GM23338 (cell line): ENCODE measurements around the gene TMEM141. TPM values are rescaled to one million over a fixed set of nuclear protein-coding genes. Genes with fewer than 3 reads are reported as not detected.

Source experiments
- ATAC-seq: fragments of 200-7000 bp; cut with Tn5 transposase; 3 replicates; pipeline ENCODE4 v1.9.1; 2020
- DNase-seq: peaks from one replicate; pipeline ENCODE4 v3.0.0-alpha.2; 2015; ENCODE audit warnings: low spot score
- H2AFZ ChIP-seq: fragments of 200-600 bp; sonication (generic); 2 replicates; pipeline ENCODE4 v1.8.0; 2016; ENCODE audit warnings: antibody characterized with exemption, mild to moderate bottlenecking, moderate library complexity
- H3F3A ChIP-seq: fragments of 200-600 bp; sonication (generic); replicated peaks from 2 replicates; pipeline ENCODE4 v1.8.0; 2017; ENCODE audit warnings: antibody characterized with exemption, mixed run types, low read depth
- H3K27ac ChIP-seq: fragments of 200-600 bp; sonication (generic); 2 replicates; pipeline ENCODE4 v1.6.1; 2016; ENCODE audit warnings: low read depth
- H3K27me3 ChIP-seq: fragments of 200-600 bp; sonication (generic); 2 replicates; pipeline ENCODE4 v1.8.0; 2016; ENCODE audit warnings: mild to moderate bottlenecking, mixed run types, moderate library complexity; ENCODE audit not compliant: insufficient read depth
- H3K36me3 ChIP-seq: fragments of 200-600 bp; sonication (generic); 2 replicates; pipeline ENCODE4 v1.8.0; 2016; ENCODE audit warnings: mild to moderate bottlenecking; ENCODE audit not compliant: insufficient read depth
- H3K4me1 ChIP-seq: fragments of 200-600 bp; sonication (generic); 2 replicates; pipeline ENCODE4 v1.8.0; 2016; ENCODE audit warnings: mild to moderate bottlenecking, moderate library complexity; ENCODE audit not compliant: insufficient read depth
- H3K4me2 ChIP-seq: fragments of 200-600 bp; sonication (generic); 2 replicates; pipeline ENCODE4 v1.7.1; 2017; ENCODE audit warnings: mixed run types
- H3K4me3 ChIP-seq: fragments of 200-600 bp; sonication (generic); 2 replicates; pipeline ENCODE4 v1.6.1; 2016; ENCODE audit warnings: mixed run types
- H3K79me2 ChIP-seq: fragments of 200-600 bp; sonication (generic); replicated peaks from 2 replicates; pipeline ENCODE4 v1.8.0; 2017; ENCODE audit warnings: mild to moderate bottlenecking; ENCODE audit not compliant: insufficient read depth
- H3K9me2 ChIP-seq: fragments of 200-600 bp; sonication (generic); 2 replicates; pipeline ENCODE4 v1.8.0; 2017; ENCODE audit not compliant: insufficient read depth
- H4K20me1 ChIP-seq: fragments of 200-600 bp; sonication (generic); replicated peaks from 2 replicates; pipeline ENCODE4 v1.8.0; 2017; ENCODE audit warnings: mild to moderate bottlenecking; ENCODE audit not compliant: insufficient read depth
- H3K27ac Mint-ChIP-seq: 2 replicates; pipeline ENCODE4 v1.8.0; 2020; ENCODE audit warnings: inconsistent platforms, mild to moderate bottlenecking, moderate library complexity, mixed read lengths
- H3K27me3 Mint-ChIP-seq: 3 replicates; pipeline ENCODE4 v1.8.0; 2022; ENCODE audit warnings: low read depth, mild to moderate bottlenecking, moderate library complexity, mixed read lengths, inconsistent platforms; ENCODE audit not compliant: insufficient read depth, poor library complexity
- H3K36me3 Mint-ChIP-seq: 3 replicates; pipeline ENCODE4 v1.8.0; 2021; ENCODE audit warnings: low read depth, mild to moderate bottlenecking, inconsistent platforms, moderate library complexity, mixed read lengths
- H3K4me1 Mint-ChIP-seq: 3 replicates; pipeline ENCODE4 v1.8.0; 2020; ENCODE audit warnings: mild to moderate bottlenecking, inconsistent platforms, mixed read lengths
- H3K4me3 Mint-ChIP-seq: 3 replicates; pipeline ENCODE4 v1.8.0; 2021; ENCODE audit warnings: moderate library complexity, mild to moderate bottlenecking, inconsistent platforms, mixed read lengths
- H3K9me3 Mint-ChIP-seq: 3 replicates; pipeline ENCODE4 v1.8.0; 2020; ENCODE audit warnings: moderate library complexity, mild to moderate bottlenecking, inconsistent platforms, mixed read lengths
- CTCF ChIP-seq, 2 experiments: fragments of 200-600 bp in 1 of 2; sonication (generic) in 1 of 2; conservative IDR thresholded peaks; 2 replicates each; pipeline versions ENCODE4 v1.5.1 to v1.6.1; 2016 to 2017; ENCODE audit warnings: antibody characterized with exemption in 2 of 2, low read depth in 2 of 2, mild to moderate bottlenecking in 2 of 2, moderate library complexity in 1 of 2
- ETS1 ChIP-seq: IDR thresholded peaks from 2 replicates; pipeline ENCODE4 v1.6.1; 2016; ENCODE audit warnings: antibody characterized with exemption
- EZH2 ChIP-seq: fragments of 200-600 bp; sonication (generic); IDR thresholded peaks from one replicate; pipeline ENCODE4 v1.8.0; 2017; ENCODE audit warnings: antibody characterized with exemption, mild to moderate bottlenecking, low read depth; ENCODE audit not compliant: unreplicated experiment
- EZH2phosphoT487 ChIP-seq: fragments of 200-600 bp; sonication (generic); IDR thresholded peaks from one replicate; pipeline ENCODE4 v1.8.1; 2018; ENCODE audit warnings: antibody characterized with exemption; ENCODE audit not compliant: unreplicated experiment
- JUNB ChIP-seq: IDR thresholded peaks from one replicate; pipeline ENCODE4 v1.6.1; 2016; ENCODE audit warnings: antibody characterized with exemption; ENCODE audit not compliant: unreplicated experiment
- POLR2AphosphoS5 ChIP-seq: IDR thresholded peaks from 2 replicates; pipeline ENCODE4 v1.6.1; 2016; ENCODE audit warnings: antibody characterized with exemption, low read depth
- REST ChIP-seq: IDR thresholded peaks from one replicate; pipeline ENCODE4 v1.6.1; 2018; ENCODE audit warnings: antibody characterized with exemption; ENCODE audit not compliant: unreplicated experiment
- STAT1 ChIP-seq: IDR thresholded peaks from one replicate; pipeline ENCODE4 v1.6.1; 2016; ENCODE audit warnings: antibody characterized with exemption; ENCODE audit not compliant: unreplicated experiment
- polyA plus RNA-seq: library from polyadenylated mRNA; unstranded; fragments of >200 nt; fragmentation: Nextera tagmentation; extraction: Ambion mirVana; gene quantifications from 2 replicates; pipeline ENCODE4 v1.2.1, GENCODE V29; 2016
- total RNA-seq: library from RNA; depleted of rRNA; stranded (reverse); fragments of >200 nt; shearing (Covaris generic); gene quantifications from 2 replicates; pipeline ENCODE4 v1.2.3, GENCODE V29; 2014

TMEM141 gene
- total and polyA plus RNA-seq, 2 experiments from 2014 or later, result 71.4 to 90.5 TPM

- H3K4me1 Mint-ChIP-seq, result peaks cover 30% of the 10 kb centered on the region
Observed at GRCh38 chr9:136794281-136794999, 3.3 kb downstream of the TMEM141 start.

More at GRCh38 chr9:136794281-136794999, 3.3 kb downstream of the TMEM141 start:
- TF ChIP-seq JUNB (no peak), STAT1 (no peak), EZH2 (no peak), CTCF (conservative IDR thresholded peaks at IDR 0.05; ENCODE audit: low read depth in 2 of 2) (no peak), REST (no peak), ETS1 (no peak), EZH2phosphoT487 (no peak), POLR2AphosphoS5 (no peak)
- ATAC-seq, result no peak
- H3K79me2 ChIP-seq, result 0 out of 2 replicates have a peak, but pooled peaks cover 4% of the 10 kb centered on the region
- H3K4me2 ChIP-seq, result no peak overlapping the region
- peaks cover 16% of the 10 kb centered on the region for H3K4me1 ChIP-seq
- peaks cover 12% of the 10 kb centered on the region for H3K27me3 ChIP-seq
- H3F3A ChIP-seq, result 0 out of 2 replicates have a peak, but pooled peaks cover 6% of the 10 kb centered on the region
- Mint-ChIP-seq H3K4me3 (no peak overlapping the region), H3K27ac (no peak overlapping the region), H3K9me3 (no peaks in the 10 kb centered on the region), H3K36me3 (peaks cover 8% of the 10 kb centered on the region; the same call in 2 of the 3 replicates), H3K27me3 (peaks cover 24% of the 10 kb centered on the region)
- peaks cover 14% of the 10 kb centered on the region for H4K20me1 ChIP-seq
- no peaks in the 10 kb centered on the region for H3K36me3 ChIP-seq
- no peak overlapping the region for H2AFZ ChIP-seq
- no peak for DNase-seq
- no peaks in the 10 kb centered on the region for H3K9me2 ChIP-seq
- no peak overlapping the region for H3K4me3 ChIP-seq
- no peak overlapping the region for H3K27ac ChIP-seq
